SK-N-SH (cell line): Measurements from ENCODE around the gene CTAG1B. TPM values are rescaled to one million over a fixed set of nuclear protein-coding genes. Genes with fewer than 3 reads are reported as not detected.

Source experiments
- CTCF ChIA-PET: fragments of 300-600, 350-600 bp; formaldehyde crosslinking; extraction: SDS; loops from one replicate; lab custom pipeline; 2021; lab: Yijun Ruan, JAX
- POLR2A ChIA-PET: fragments of 350-600 bp; sonication (Branson Sonifier 250); formaldehyde crosslinking; extraction: SDS; loops from one replicate; lab custom pipeline; 2020; ENCODE audit warnings: antibody characterized with exemption, inconsistent platforms; lab: Yijun Ruan, JAX
- DNase-seq: peaks from one replicate; pipeline ENCODE4 v3.0.0; 2012
- H2AFZ ChIP-seq: fragments of 200-600 bp; sonication (generic); 2 replicates; pipeline ENCODE4 v1.8.1; 2016; ENCODE audit warnings: antibody characterized with exemption, mild to moderate bottlenecking, low read depth
- H3F3A ChIP-seq: fragments of 200-600 bp; sonication (generic); replicated peaks from 2 replicates; pipeline ENCODE3; 2016; ENCODE audit warnings: antibody characterized with exemption, mild to moderate bottlenecking; ENCODE audit not compliant: insufficient read depth
- H3K27ac ChIP-seq, 2 experiments: fragments of 200-500 bp in 1 of 2; fragments of 200-600 bp in 1 of 2; sonication (Bioruptor generic) in 1 of 2; sonication (generic), shearing (Covaris generic) in 1 of 2; 2 replicates each; pipeline versions ENCODE4 v1.5.1 to v1.6.1; 2014 to 2016; ENCODE audit warnings: low read depth in 2 of 2, inconsistent platforms in 1 of 2, low read length in 1 of 2, mild to moderate bottlenecking in 1 of 2, mixed read lengths in 1 of 2
- H3K27me3 ChIP-seq: fragments of 200-600 bp; sonication (generic), shearing (Covaris generic); 2 replicates; pipeline ENCODE4 v1.6.1; 2016; ENCODE audit warnings: mixed run types; ENCODE audit not compliant: insufficient read depth
- H3K36me3 ChIP-seq, 2 experiments: fragments of 200-500 bp in 1 of 2; fragments of 200-600 bp in 1 of 2; sonication (Bioruptor generic) in 1 of 2; sonication (generic) in 1 of 2; replicated peaks in 1 of 2; 2 replicates each; pipeline versions ENCODE3 to v1.5.1; 2014 to 2016; ENCODE audit warnings: low read length in 1 of 2, mild to moderate bottlenecking in 1 of 2; ENCODE audit not compliant: insufficient read depth in 2 of 2, control insufficient read depth in 1 of 2
- H3K4me1 ChIP-seq, 2 experiments: fragments of 200-500 bp in 1 of 2; fragments of 200-600 bp in 1 of 2; sonication (Bioruptor generic) in 1 of 2; sonication (generic), shearing (Covaris generic) in 1 of 2; 2 replicates each; pipeline versions ENCODE4 v1.5.1 to v1.6.1; 2014 to 2016; ENCODE audit warnings: low read depth in 1 of 2, low read length in 1 of 2, mixed run types in 1 of 2; ENCODE audit not compliant: insufficient read depth in 2 of 2, control insufficient read depth in 1 of 2
- H3K4me2 ChIP-seq: fragments of 200-600 bp; sonication (generic), shearing (Covaris generic); 2 replicates; pipeline ENCODE4 v1.6.1; 2017; ENCODE audit warnings: mixed run types
- H3K4me3 ChIP-seq, 2 experiments: fragments of 200-500 bp in 1 of 2; fragments of 200-600 bp in 1 of 2; sonication (Bioruptor generic) in 1 of 2; sonication (generic), shearing (Covaris generic) in 1 of 2; 2 replicates each; pipeline versions ENCODE4 v1.5.1 to v1.8.1; 2014 to 2016; ENCODE audit warnings: low read depth in 2 of 2, inconsistent platforms in 1 of 2, low read length in 1 of 2, mild to moderate bottlenecking in 1 of 2, mixed read lengths in 1 of 2, moderate library complexity in 1 of 2
- H3K79me2 ChIP-seq: fragments of 200-600 bp; sonication (generic); 2 replicates; pipeline ENCODE4 v1.8.1; 2017; ENCODE audit warnings: mild to moderate bottlenecking; ENCODE audit not compliant: insufficient read depth
- H3K9ac ChIP-seq: fragments of 200-600 bp; sonication (generic); 2 replicates; pipeline ENCODE4 v1.6.1; 2017; ENCODE audit warnings: mixed run types
- H3K9me2 ChIP-seq: fragments of 200-600 bp; sonication (generic); 2 replicates; pipeline ENCODE4 v1.6.1; 2017; ENCODE audit warnings: mixed run types
- H3K9me3 ChIP-seq: fragments of 200-600 bp; sonication (generic); 2 replicates; pipeline ENCODE4 v1.6.1; 2017; ENCODE audit warnings: mixed run types, mild to moderate bottlenecking, moderate library complexity
- H4K20me1 ChIP-seq: fragments of 200-600 bp; sonication (generic); 2 replicates; pipeline ENCODE4 v1.6.1; 2017; ENCODE audit warnings: mild to moderate bottlenecking, mixed run types; ENCODE audit not compliant: insufficient read depth
- ELF1 ChIP-seq: IDR thresholded peaks from 2 replicates; pipeline ENCODE4 v1.4.0; 2012
- EZH2phosphoT487 ChIP-seq: fragments of 200-600 bp; sonication (generic); IDR thresholded peaks from 2 replicates; pipeline ENCODE4 v1.6.1; 2017; ENCODE audit warnings: low read depth, mixed run types, mild to moderate bottlenecking, antibody characterized with exemption, moderate library complexity, borderline replicate concordance
- FOXJ3 ChIP-seq: sonication (generic); formaldehyde crosslinking; IDR thresholded peaks from 2 replicates; pipeline ENCODE4 v1.5.1; 2020; ENCODE audit warnings: mild to moderate bottlenecking, missing genetic modification reagents
- FOXM1 ChIP-seq: IDR thresholded peaks from 2 replicates; pipeline ENCODE4 v1.4.0; 2012; ENCODE audit warnings: low read depth, mild to moderate bottlenecking
- MAX ChIP-seq: IDR thresholded peaks from 2 replicates; pipeline ENCODE4 v1.4.0; 2012; ENCODE audit warnings: low read depth
- MEF2A ChIP-seq: IDR thresholded peaks from 2 replicates; pipeline ENCODE4 v1.4.0; 2012; ENCODE audit warnings: low read depth, borderline replicate concordance
- NFIC ChIP-seq: IDR thresholded peaks from 2 replicates; pipeline ENCODE4 v1.4.0; 2012; ENCODE audit warnings: borderline replicate concordance
- PBX3 ChIP-seq: IDR thresholded peaks from 2 replicates; pipeline ENCODE4; 2012
- RAD21 ChIP-seq: IDR thresholded peaks from 2 replicates; pipeline ENCODE4 v1.6.1; 2012; ENCODE audit warnings: mild to moderate bottlenecking, low read length
- RCOR1 ChIP-seq: fragments of 150-350 bp; IDR thresholded peaks from 2 replicates; pipeline ENCODE4 v1.6.1; 2017; ENCODE audit warnings: antibody characterized with exemption, low read length
- REST ChIP-seq: IDR thresholded peaks from 2 replicates; pipeline ENCODE4 v1.6.1; 2012; ENCODE audit warnings: mild to moderate bottlenecking, low read depth, low read length, moderate library complexity
- RFX5 ChIP-seq: IDR thresholded peaks from 2 replicates; pipeline ENCODE4 v1.6.1; 2012; ENCODE audit warnings: mild to moderate bottlenecking, improper control_type of control experiment, low read length
- RXRA ChIP-seq: IDR thresholded peaks from 2 replicates; pipeline ENCODE4 v1.4.0; 2012; ENCODE audit warnings: low read depth, mild to moderate bottlenecking, borderline replicate concordance
- SIN3A ChIP-seq: IDR thresholded peaks from 2 replicates; pipeline ENCODE4 v1.6.1; 2012; ENCODE audit warnings: low read depth, mild to moderate bottlenecking, low read length, moderate library complexity, borderline replicate concordance
- SMC3 ChIP-seq: IDR thresholded peaks from 2 replicates; pipeline ENCODE4 v1.6.1; 2012; ENCODE audit warnings: low read depth, low read length, improper control_type of control experiment
- TAF1 ChIP-seq: IDR thresholded peaks from 2 replicates; pipeline ENCODE4 v1.6.1; 2012; ENCODE audit warnings: low read depth, mild to moderate bottlenecking, low read length, moderate library complexity, borderline replicate concordance
- TCF12 ChIP-seq: IDR thresholded peaks from 2 replicates; pipeline ENCODE4 v1.4.0; 2012
- TEAD4 ChIP-seq: IDR thresholded peaks from 2 replicates; pipeline ENCODE4 v1.4.0; 2012; ENCODE audit warnings: mild to moderate bottlenecking, borderline replicate concordance; ENCODE audit not compliant: insufficient read depth
- USF1 ChIP-seq: IDR thresholded peaks from 2 replicates; pipeline ENCODE4 v1.4.0; 2012; ENCODE audit warnings: low read depth, borderline replicate concordance
- YY1 ChIP-seq: IDR thresholded peaks from 2 replicates; pipeline ENCODE4 v1.4.0; 2012; ENCODE audit warnings: low read depth, mild to moderate bottlenecking
- ZBTB33 ChIP-seq: IDR thresholded peaks from 2 replicates; pipeline ENCODE4 v1.4.0; 2012; ENCODE audit warnings: low read depth, borderline replicate concordance
- WGBS: methylation state at CpG from one replicate; pipeline ENCODE4 v1.1.6; 2017; ENCODE audit warnings: low lambda C conversion rate; 5-methylcytosine and 5-hydroxymethylcytosine counted together
- polyA plus RNA-seq, 3 experiments: library from polyadenylated mRNA; depleted of rRNA; stranded (reverse); fragments of >200 nt; gene quantifications; 2 replicates each; pipeline ENCODE4 v1.2.3, GENCODE V29; 2012

CTAG1B gene
- polyA plus RNA-seq, 1 of the 3 experiments (the other 2 are of a cell fraction), result not detected

- Histone ChIP-seq H3K4me1 (no peaks in the 10 kb centered on the region), H3K9ac (no peak overlapping the region), H2AFZ (no peak overlapping the region), H3K36me3 (no peaks in the 10 kb centered on the region), H3K4me3 (no peak overlapping the region), H4K20me1 (no peaks in the 10 kb centered on the region), H3K9me2 (no peaks in the 10 kb centered on the region), H3K27ac (no peak overlapping the region), H3K79me2 (no peaks in the 10 kb centered on the region), H3K4me2 (no peak overlapping the region), H3K27me3 (peaks cover 19% of the 10 kb centered on the region; the same call in 1 of the 2 replicates), H3F3A (no peaks in the 10 kb centered on the region), H3K9me3 (no peaks in the 10 kb centered on the region)
- no peak for DNase-seq
- POLR2A ChIA-PET, result no interaction called here
- 23% methylated on average over 10 of the region's 12 CpGs for WGBS
- CTCF ChIA-PET, result no interaction called here
- TF ChIP-seq NFIC, result no peak
- no peak for TF ChIP-seq RXRA
- TF ChIP-seq FOXM1, result no peak
- no peak for TF ChIP-seq RAD21
- TF ChIP-seq SIN3A, result no peak
- TF ChIP-seq RCOR1, result no peak
Observed at GRCh38 chrX:154658187-154658586, 39.1 kb upstream of the CTAG1B start.

- H3K9me3 ChIP-seq, result no peaks in the 10 kb centered on the region
- no peak overlapping the region for H2AFZ ChIP-seq
- no peak for TF ChIP-seq YY1
- no peak for TF ChIP-seq RXRA
- TF ChIP-seq TEAD4, result no peak
- TF ChIP-seq FOXJ3 (CRISPR knock-in tag), result no peak
- TF ChIP-seq RAD21, result no peak
- no peak for TF ChIP-seq SMC3
- TF ChIP-seq ZBTB33, result no peak
- TF ChIP-seq RFX5, result no peak
- no peak for TF ChIP-seq USF1
- TF ChIP-seq ELF1, result no peak
- no peak for TF ChIP-seq TAF1
- no peak for TF ChIP-seq FOXM1
- no peak for TF ChIP-seq EZH2phosphoT487
- TF ChIP-seq TCF12, result no peak
- TF ChIP-seq MEF2A, result no peak
- no peak for TF ChIP-seq PBX3
- no peak for TF ChIP-seq MAX
- TF ChIP-seq REST, result no peak
- CTCF ChIA-PET, result no interaction called here
- POLR2A ChIA-PET, result no interaction called here
- H3K27ac ChIP-seq, result no peak overlapping the region
- H3K9me2 ChIP-seq, result no peaks in the 10 kb centered on the region
- no peak for DNase-seq
- H3F3A ChIP-seq, result no peaks in the 10 kb centered on the region
- H3K9ac ChIP-seq, result no peak overlapping the region
- no peaks in the 10 kb centered on the region for H3K36me3 ChIP-seq
- no peak overlapping the region for H3K4me2 ChIP-seq
- no peaks in the 10 kb centered on the region for H3K4me1 ChIP-seq
- no peak overlapping the region for H3K4me3 ChIP-seq
- WGBS, result 25% methylated on average over 15 of the region's 15 CpGs
- no peaks in the 10 kb centered on the region for H3K79me2 ChIP-seq
- H3K27me3 ChIP-seq, result peaks cover 19% of the 10 kb centered on the region; the same call in 1 of the 2 replicates
- H4K20me1 ChIP-seq, result no peaks in the 10 kb centered on the region
Observed at GRCh38 chrX:154657226-154657805, 38.2 kb upstream of the CTAG1B start.
